Activated naive CD8-positive, alpha-beta T cell treated with anti-CD3 and anti-CD28 coated beads for 36 hours (primary cell): ENCODE results near the gene TBX4. TPM values are rescaled to one million over a fixed set of nuclear protein-coding genes. Genes with fewer than 3 reads are reported as not detected.
"Not testable (repeated sequence)": the region's sequence is repeated elsewhere in the genome, so short reads cannot be mapped to it uniquely, and the experiment has no call there.

ENCODE experiments used
- DNase-seq: peaks from one replicate; pipeline ENCODE4 v3.0.0; 2021
- H3K27ac Mint-ChIP-seq: one replicate; pipeline ENCODE4 v1.8.0; 2022; ENCODE audit warnings: mild to moderate bottlenecking, moderate library complexity, mixed read lengths
- H3K27me3 Mint-ChIP-seq: one replicate; pipeline ENCODE4 v1.8.0; 2022; ENCODE audit warnings: mild to moderate bottlenecking, mixed read lengths
- H3K36me3 Mint-ChIP-seq: one replicate; pipeline ENCODE4 v1.8.0; 2021; ENCODE audit warnings: mild to moderate bottlenecking, mixed read lengths
- H3K4me1 Mint-ChIP-seq: one replicate; pipeline ENCODE4 v1.8.0; 2021; ENCODE audit warnings: mixed read lengths
- H3K4me3 Mint-ChIP-seq: one replicate; pipeline ENCODE4 v1.8.0; 2022; ENCODE audit warnings: mild to moderate bottlenecking, moderate library complexity, mixed read lengths
- H3K9me3 Mint-ChIP-seq: one replicate; pipeline ENCODE4 v1.8.0; 2022; ENCODE audit warnings: mixed read lengths
- total RNA-seq, 2 experiments: library from RNA; stranded (reverse); gene quantifications; one replicate each; pipeline ENCODE4 v1.2.3, GENCODE V29; 2021

TBX4 gene
- total RNA-seq, 2 experiments from 2014 or later: not detected

- Mint-ChIP-seq H3K4me3 (no peak overlapping the region), H3K27ac (no peak overlapping the region), H3K4me1 (no peaks in the 10 kb centered on the region), H3K27me3 (peaks cover 27% of the 10 kb centered on the region), H3K36me3 (no peaks in the 10 kb centered on the region), H3K9me3 (no peaks in the 10 kb centered on the region)
- DNase-seq: no peak
Observed at GRCh38 chr17:61510237-61510636, 58.0 kb downstream of the TBX4 start.

DNA sequence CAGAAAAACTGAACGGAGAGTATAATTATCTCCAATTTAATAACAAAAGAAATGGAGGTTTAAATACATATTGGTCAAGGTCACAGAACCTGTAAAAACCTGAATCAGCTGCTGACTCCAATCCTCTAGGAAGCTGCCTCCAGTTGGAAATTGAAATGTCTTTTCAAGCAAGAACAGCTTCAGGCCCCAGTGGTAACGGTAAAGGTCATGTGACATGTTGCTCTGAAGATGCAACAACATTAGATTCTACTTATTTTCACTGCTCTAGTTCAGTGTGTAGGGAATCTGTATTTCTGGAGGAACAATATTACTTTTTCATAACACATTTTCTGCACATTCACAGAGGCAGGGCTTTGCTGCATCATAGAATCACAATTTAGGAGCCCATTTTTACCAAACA is 58.8 kb downstream of the TBX4 start:
- no peak overlapping the region for H3K27ac Mint-ChIP-seq
- no peaks in the 10 kb centered on the region for H3K4me1 Mint-ChIP-seq
- peaks cover 25% of the 10 kb centered on the region for H3K27me3 Mint-ChIP-seq
- no peak for DNase-seq
- no peaks in the 10 kb centered on the region for H3K36me3 Mint-ChIP-seq
- H3K9me3 Mint-ChIP-seq: no peaks in the 10 kb centered on the region
- H3K4me3 Mint-ChIP-seq: no peak overlapping the region

GRCh38 chr17:61511480-61512182 is 59.4 kb downstream of the TBX4 start:
- Mint-ChIP-seq H3K27ac (no peak overlapping the region), H3K27me3 (peaks cover 30% of the 10 kb centered on the region), H3K4me3 (no peak overlapping the region), H3K4me1 (no peaks in the 10 kb centered on the region), H3K9me3 (no peaks in the 10 kb centered on the region), H3K36me3 (no peaks in the 10 kb centered on the region)
- DNase-seq: no peak

DNA sequence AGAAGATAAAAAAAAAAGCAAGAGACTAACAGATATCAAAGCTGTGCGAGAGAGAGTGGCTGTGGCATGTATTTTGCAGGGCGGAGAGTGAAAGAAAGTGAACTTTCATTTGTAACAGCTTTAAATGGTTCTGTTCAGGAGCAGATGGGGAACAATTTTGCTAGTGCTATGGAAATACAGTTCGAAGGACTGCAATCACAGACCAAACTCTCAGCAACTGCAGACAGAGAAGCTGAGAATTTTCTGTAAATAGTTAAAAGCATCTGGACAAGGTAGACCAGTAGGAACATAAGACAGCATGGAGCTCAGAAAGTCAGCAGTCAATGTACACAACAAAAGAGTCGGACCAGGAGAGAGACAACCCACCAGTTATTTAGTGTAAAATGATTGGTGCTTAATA is 62.3 kb downstream of the TBX4 start:
- DNase-seq: no peak
- Mint-ChIP-seq H3K9me3 (no peaks in the 10 kb centered on the region), H3K27ac (no peak overlapping the region), H3K36me3 (no peaks in the 10 kb centered on the region), H3K4me1 (no peaks in the 10 kb centered on the region), H3K4me3 (no peak overlapping the region), H3K27me3 (peaks cover 29% of the 10 kb centered on the region)

DNA sequence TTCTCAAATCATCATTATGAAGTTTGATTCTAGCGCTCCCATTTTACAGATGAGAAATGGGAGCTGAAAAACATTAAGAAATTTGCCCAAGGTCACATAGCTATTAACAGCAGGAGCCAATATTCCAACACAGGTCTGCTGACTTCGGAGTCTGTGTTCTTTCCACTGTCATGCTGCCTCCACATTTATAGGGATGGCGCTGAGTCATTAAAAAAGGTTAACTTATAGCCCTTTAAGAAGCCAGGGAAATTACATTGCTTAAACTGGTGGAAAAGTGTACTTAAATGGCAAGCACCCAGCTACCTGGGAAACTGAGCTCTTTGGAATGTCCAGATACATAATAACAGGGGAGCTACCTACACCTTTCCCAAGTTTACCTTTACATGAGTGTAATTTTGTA is 65.0 kb downstream of the TBX4 start:
- no peak for DNase-seq
- no peak overlapping the region for H3K27ac Mint-ChIP-seq
- no peaks in the 10 kb centered on the region for H3K4me1 Mint-ChIP-seq
- no peaks in the 10 kb centered on the region for H3K36me3 Mint-ChIP-seq
- H3K27me3 Mint-ChIP-seq: peaks cover 44% of the 10 kb centered on the region
- H3K4me3 Mint-ChIP-seq: no peak overlapping the region
- no peaks in the 10 kb centered on the region for H3K9me3 Mint-ChIP-seq

DNA sequence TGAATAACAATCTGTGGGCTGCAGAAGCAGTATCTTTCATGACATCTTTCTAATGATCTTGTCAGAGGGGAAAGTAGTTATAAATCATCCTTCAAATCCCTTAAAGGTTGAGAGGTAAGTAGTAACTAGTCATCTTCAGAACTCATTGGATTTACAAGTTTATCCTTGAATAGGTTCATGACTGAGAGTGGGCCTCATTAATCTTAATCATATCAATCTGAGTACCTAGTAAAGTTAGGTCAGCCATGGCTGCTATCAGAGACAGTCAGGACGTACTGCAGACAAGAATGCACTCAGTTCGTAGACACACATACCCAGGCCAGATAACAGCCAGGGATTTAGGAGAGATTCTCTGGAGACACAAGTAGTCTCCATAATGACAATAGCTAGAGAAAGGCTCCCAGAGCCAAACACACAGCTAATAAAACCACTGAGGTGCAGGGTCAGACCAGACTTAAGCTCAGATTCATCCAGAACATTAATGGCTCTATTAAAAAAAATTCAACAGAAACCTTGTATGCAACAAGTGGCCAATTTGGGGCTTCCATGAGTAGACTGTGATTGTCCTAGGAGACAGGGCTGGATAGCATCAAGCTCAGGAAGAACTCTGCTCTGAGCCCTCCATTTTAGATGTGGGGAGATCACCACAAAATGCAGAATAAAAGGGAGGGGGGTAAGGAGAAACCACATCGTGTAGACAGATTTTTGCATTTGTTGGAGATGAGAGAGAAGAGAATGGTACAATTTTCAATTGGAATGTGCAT is 65.8 kb downstream of the TBX4 start:
- H3K4me3 Mint-ChIP-seq: no peak overlapping the region
- DNase-seq: no peak
- no peaks in the 10 kb centered on the region for H3K9me3 Mint-ChIP-seq
- H3K27me3 Mint-ChIP-seq: peaks cover 45% of the 10 kb centered on the region
- H3K27ac Mint-ChIP-seq: no peak overlapping the region
- H3K4me1 Mint-ChIP-seq: no peaks in the 10 kb centered on the region
- no peaks in the 10 kb centered on the region for H3K36me3 Mint-ChIP-seq

- Mint-ChIP-seq H3K4me1 (no peaks in the 10 kb centered on the region), H3K36me3 (no peaks in the 10 kb centered on the region), H3K9me3 (no peaks in the 10 kb centered on the region), H3K27ac (no peak overlapping the region), H3K27me3 (peaks cover 53% of the 10 kb centered on the region), H3K4me3 (no peak overlapping the region)
- DNase-seq: no peak
Observed at GRCh38 chr17:61519139-61519538, 66.9 kb downstream of the TBX4 start.

GRCh38 chr17:61519754-61520440 is 67.7 kb downstream of the TBX4 start:
- H3K9me3 Mint-ChIP-seq: no peaks in the 10 kb centered on the region
- DNase-seq: no peak
- H3K4me3 Mint-ChIP-seq: no peak overlapping the region
- H3K27ac Mint-ChIP-seq: no peak overlapping the region
- H3K36me3 Mint-ChIP-seq: no peaks in the 10 kb centered on the region
- H3K4me1 Mint-ChIP-seq: no peaks in the 10 kb centered on the region
- H3K27me3 Mint-ChIP-seq: peaks cover 54% of the 10 kb centered on the region

- no peaks in the 10 kb centered on the region for H3K36me3 Mint-ChIP-seq
- H3K9me3 Mint-ChIP-seq: no peaks in the 10 kb centered on the region
- DNase-seq: no peak
- no peak overlapping the region for H3K4me3 Mint-ChIP-seq
- H3K27me3 Mint-ChIP-seq: peaks cover 60% of the 10 kb centered on the region
- H3K4me1 Mint-ChIP-seq: no peaks in the 10 kb centered on the region
- no peak overlapping the region for H3K27ac Mint-ChIP-seq
Observed at GRCh38 chr17:61520897-61521296, 68.7 kb downstream of the TBX4 start.

GRCh38 chr17:61522088-61522487 is 69.9 kb downstream of the TBX4 start:
- Mint-ChIP-seq H3K36me3 (no peaks in the 10 kb centered on the region), H3K4me3 (no peak overlapping the region), H3K9me3 (no peaks in the 10 kb centered on the region), H3K27me3 (peaks cover 58% of the 10 kb centered on the region), H3K27ac (no peak overlapping the region), H3K4me1 (no peaks in the 10 kb centered on the region)
- DNase-seq: no peak

DNA sequence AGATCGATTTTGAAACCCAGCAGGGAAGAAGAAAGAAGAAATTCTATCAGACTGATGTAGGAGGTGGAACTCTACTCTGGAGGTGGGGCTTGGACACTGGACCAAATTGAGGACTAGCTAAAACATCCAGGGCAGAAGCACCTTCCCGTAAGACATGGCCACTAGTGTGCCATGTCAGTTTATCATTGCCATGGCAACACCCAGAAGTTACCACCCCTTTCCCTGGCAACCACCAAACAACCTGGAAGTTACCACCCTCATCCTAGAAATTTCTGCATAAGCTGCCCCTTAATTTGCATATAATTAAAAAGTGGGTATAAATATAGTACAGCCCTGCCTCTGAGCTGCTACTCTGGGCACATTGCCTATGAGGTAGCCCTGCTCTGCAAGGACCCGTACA is 72.1 kb downstream of the TBX4 start:
- DNase-seq: no peak
- Mint-ChIP-seq H3K9me3 (no peaks in the 10 kb centered on the region), H3K36me3 (no peaks in the 10 kb centered on the region), H3K4me3 (no peak overlapping the region), H3K4me1 (no peaks in the 10 kb centered on the region), H3K27ac (no peak overlapping the region), H3K27me3 (peaks cover 57% of the 10 kb centered on the region)

DNA sequence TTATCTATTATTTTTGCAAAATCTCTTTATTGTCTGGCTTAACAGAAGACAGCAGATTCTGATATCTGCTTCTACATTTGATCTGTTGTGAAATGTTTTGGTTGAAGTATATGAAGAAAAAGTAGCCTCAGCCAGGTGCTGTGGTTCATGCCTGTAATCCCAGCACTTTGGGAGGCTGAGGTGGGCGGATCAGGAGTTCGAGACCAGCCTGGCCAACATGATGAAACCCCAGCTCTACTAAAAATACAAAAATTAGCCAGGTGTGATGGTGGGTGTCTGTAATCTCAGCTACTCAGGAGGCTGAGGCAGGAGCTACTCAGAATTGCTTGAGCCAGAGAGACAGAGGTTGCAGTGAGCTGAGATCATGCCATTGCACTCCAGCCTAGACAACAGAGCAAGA is 75.2 kb downstream of the TBX4 start:
- not testable (repeated sequence) for H3K36me3 Mint-ChIP-seq, H3K4me1 Mint-ChIP-seq, H3K4me3 Mint-ChIP-seq, H3K27ac Mint-ChIP-seq, DNase-seq, H3K9me3 Mint-ChIP-seq
- H3K27me3 Mint-ChIP-seq: peaks cover 48% of the 10 kb centered on the region

- peaks cover 43% of the 10 kb centered on the region for H3K27me3 Mint-ChIP-seq
- H3K9me3 Mint-ChIP-seq: no peaks in the 10 kb centered on the region
- H3K36me3 Mint-ChIP-seq: no peaks in the 10 kb centered on the region
- H3K4me1 Mint-ChIP-seq: no peaks in the 10 kb centered on the region
- no peak for DNase-seq
- no peak overlapping the region for H3K4me3 Mint-ChIP-seq
- no peak overlapping the region for H3K27ac Mint-ChIP-seq
Observed at GRCh38 chr17:61528171-61528570, 75.9 kb downstream of the TBX4 start.

GRCh38 chr17:61531223-61531622 is 79.0 kb downstream of the TBX4 start:
- DNase-seq: no peak
- no peaks in the 10 kb centered on the region for H3K4me1 Mint-ChIP-seq
- H3K9me3 Mint-ChIP-seq: no peaks in the 10 kb centered on the region
- H3K36me3 Mint-ChIP-seq: no peaks in the 10 kb centered on the region
- H3K27ac Mint-ChIP-seq: no peak overlapping the region
- peaks cover 20% of the 10 kb centered on the region for H3K27me3 Mint-ChIP-seq
- H3K4me3 Mint-ChIP-seq: no peak overlapping the region

GRCh38 chr17:61532826-61533225 is 80.6 kb downstream of the TBX4 start:
- H3K27ac Mint-ChIP-seq: no peak overlapping the region
- no peaks in the 10 kb centered on the region for H3K4me1 Mint-ChIP-seq
- peaks cover 13% of the 10 kb centered on the region for H3K27me3 Mint-ChIP-seq
- DNase-seq: no peak
- no peaks in the 10 kb centered on the region for H3K36me3 Mint-ChIP-seq
- H3K9me3 Mint-ChIP-seq: no peaks in the 10 kb centered on the region
- H3K4me3 Mint-ChIP-seq: no peak overlapping the region
